ENCODE data around the gene EXD2. TPM values are rescaled to one million over a fixed set of nuclear protein-coding genes. Genes with fewer than 3 reads are reported as not detected.
A peak's percentile ranks its signal among the peaks of the same experiment; 100 is the strongest.

The EXD2 gene
- total and polyA plus RNA-seq, 2 experiments from 2014 or later = 20.3 to 21.4 TPM

DNA sequence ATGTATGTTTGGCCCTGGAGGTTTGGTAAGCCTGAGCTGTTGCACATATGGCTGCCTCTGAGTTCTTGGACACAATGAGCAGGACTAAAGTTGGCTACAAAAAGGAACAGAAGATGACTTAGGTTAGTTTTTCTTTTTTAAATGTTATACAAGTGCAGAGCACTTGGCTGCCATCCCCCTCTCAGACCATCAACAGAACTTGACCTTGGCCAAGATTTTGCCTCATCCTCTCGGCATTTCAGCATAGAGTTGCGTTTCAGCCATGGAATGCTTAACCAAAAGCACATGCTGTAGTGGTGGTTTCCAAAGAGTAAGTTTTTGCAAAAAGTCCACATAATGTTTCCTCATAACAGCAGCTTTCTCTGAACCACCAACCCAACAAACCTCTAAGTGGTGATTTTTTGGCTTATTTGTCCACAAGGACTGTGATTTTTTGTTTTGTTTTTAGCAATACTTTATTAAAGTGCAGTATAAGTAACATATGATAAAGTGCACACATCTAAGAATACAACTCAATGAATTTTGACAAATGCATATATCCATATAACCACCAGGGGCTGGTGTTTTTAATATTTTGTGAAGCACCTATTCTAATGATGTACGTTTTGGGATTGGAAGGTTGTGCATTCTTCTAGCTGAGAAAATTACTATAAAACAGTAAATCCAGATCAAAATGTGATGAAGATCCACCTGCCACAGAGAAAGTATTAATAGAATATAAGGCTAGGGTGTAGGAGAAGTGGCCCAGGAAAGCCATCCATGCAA, 56.6 kb downstream of the EXD2 start:
- Histone ChIP-seq H3K4me1 (ENCODE audit: low read depth) (no peaks in the 10 kb centered on the region), H3K9me3 (ENCODE audit: low read depth) (no peaks in the 10 kb centered on the region), H3K4me3 (no peak overlapping the region), H3K36me3 (no peaks in the 10 kb centered on the region), H3K27me3 (no peaks in the 10 kb centered on the region), H3K27ac (no peak overlapping the region)
- TF ChIP-seq, protein P1, sequence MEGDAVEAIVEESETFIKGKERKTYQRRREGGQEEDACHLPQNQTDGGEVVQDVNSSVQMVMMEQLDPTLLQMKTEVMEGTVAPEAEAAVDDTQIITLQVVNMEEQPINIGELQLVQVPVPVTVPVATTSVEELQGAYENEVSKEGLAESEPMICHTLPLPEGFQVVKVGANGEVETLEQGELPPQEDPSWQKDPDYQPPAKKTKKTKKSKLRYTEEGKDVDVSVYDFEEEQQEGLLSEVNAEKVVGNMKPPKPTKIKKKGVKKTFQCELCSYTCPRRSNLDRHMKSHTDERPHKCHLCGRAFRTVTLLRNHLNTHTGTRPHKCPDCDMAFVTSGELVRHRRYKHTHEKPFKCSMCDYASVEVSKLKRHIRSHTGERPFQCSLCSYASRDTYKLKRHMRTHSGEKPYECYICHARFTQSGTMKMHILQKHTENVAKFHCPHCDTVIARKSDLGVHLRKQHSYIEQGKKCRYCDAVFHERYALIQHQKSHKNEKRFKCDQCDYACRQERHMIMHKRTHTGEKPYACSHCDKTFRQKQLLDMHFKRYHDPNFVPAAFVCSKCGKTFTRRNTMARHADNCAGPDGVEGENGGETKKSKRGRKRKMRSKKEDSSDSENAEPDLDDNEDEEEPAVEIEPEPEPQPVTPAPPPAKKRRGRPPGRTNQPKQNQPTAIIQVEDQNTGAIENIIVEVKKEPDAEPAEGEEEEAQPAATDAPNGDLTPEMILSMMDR (IDR thresholded peaks at IDR 0.05; ENCODE audit: low read depth, low read length) = peak; percentile 38
- DNase-seq (ENCODE audit: low read depth in 1 of 2, low spot score in 1 of 2) = peak in 1 of 2 donors; percentile 76

DNA sequence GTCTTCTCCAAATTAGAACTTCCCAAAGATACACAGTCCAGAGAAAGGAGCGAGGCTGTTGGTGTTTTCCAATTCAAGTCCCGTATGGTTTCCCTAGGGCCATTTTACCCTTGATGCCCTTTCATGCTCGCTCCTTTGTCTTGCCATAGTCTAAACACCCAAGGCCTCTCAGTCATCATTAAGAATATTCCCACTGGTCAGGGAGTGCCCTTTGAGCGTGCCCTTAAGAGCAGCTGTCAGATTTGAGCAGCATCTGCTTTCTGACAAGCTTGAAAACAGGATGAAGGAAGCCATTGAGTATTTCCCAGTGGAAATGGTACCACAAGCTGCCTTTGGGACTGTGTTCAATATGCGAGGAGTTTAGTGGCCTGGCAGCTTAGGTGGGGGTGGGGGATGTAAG, 58.3 kb downstream of the EXD2 start:
- no peak overlapping the region for H3K4me3 ChIP-seq
- H3K27ac ChIP-seq = no peak overlapping the region
- H3K9me3 ChIP-seq (ENCODE audit: low read depth) = no peaks in the 10 kb centered on the region
- no peaks in the 10 kb centered on the region for H3K4me1 ChIP-seq (ENCODE audit: low read depth)
- no peaks in the 10 kb centered on the region for H3K36me3 ChIP-seq
- no peaks in the 10 kb centered on the region for H3K27me3 ChIP-seq
- TF ChIP-seq, protein P1 (IDR thresholded peaks at IDR 0.05; ENCODE audit: low read depth, low read length) = no peak
- DNase-seq (ENCODE audit: low read depth in 1 of 2, low spot score in 1 of 2) = no peak

DNA sequence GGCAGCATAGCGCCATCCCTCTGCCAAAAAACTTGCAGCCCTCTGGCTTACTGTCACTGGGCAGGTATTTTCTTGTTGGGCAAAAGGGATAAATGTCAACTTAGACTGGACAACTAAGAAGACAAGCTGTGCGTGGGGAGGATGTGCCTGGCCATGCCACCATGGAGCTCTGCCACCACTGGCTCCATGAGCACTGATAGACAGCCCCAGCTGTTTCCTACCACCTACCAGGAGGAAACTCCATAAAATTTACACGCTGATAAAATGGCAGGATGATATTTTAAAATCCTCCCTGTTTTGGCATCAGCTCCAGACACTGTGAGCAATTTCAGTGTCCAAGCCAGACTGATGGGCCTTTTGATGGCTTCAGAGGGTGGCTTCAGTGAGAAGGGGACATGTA, 61.6 kb downstream of the EXD2 start:
- H3K27ac ChIP-seq = no peak overlapping the region
- TF ChIP-seq, protein P1 (IDR thresholded peaks at IDR 0.05; ENCODE audit: low read depth, low read length) = no peak
- H3K27me3 ChIP-seq = peaks cover 11% of the 10 kb centered on the region
- no peak overlapping the region for H3K4me3 ChIP-seq
- no peak for DNase-seq (ENCODE audit: low read depth in 1 of 2, low spot score in 1 of 2)
- no peaks in the 10 kb centered on the region for H3K9me3 ChIP-seq (ENCODE audit: low read depth)
- no peaks in the 10 kb centered on the region for H3K36me3 ChIP-seq
- H3K4me1 ChIP-seq (ENCODE audit: low read depth) = no peaks in the 10 kb centered on the region

DNA sequence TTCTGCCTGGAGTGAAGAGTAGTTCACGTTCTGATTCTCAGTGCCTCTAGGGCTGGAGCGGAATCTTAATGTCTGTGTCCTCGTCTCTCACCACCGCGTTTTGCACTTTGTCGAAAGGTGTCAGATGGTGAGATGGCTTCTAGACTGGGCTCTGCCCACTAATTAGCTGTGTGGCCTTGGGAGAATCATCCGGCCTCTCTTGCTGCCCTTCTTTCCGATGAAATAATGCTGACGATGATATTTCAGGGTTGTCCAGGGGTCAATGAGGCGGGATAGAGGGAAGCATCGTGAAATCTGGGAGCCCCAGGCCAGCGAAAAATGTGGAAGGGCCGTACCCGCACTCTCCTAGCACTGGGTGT, 67.8 kb downstream of the EXD2 start:
- no peak overlapping the region for H3K27ac ChIP-seq
- peaks cover 32% of the 10 kb centered on the region for H3K27me3 ChIP-seq

DNA sequence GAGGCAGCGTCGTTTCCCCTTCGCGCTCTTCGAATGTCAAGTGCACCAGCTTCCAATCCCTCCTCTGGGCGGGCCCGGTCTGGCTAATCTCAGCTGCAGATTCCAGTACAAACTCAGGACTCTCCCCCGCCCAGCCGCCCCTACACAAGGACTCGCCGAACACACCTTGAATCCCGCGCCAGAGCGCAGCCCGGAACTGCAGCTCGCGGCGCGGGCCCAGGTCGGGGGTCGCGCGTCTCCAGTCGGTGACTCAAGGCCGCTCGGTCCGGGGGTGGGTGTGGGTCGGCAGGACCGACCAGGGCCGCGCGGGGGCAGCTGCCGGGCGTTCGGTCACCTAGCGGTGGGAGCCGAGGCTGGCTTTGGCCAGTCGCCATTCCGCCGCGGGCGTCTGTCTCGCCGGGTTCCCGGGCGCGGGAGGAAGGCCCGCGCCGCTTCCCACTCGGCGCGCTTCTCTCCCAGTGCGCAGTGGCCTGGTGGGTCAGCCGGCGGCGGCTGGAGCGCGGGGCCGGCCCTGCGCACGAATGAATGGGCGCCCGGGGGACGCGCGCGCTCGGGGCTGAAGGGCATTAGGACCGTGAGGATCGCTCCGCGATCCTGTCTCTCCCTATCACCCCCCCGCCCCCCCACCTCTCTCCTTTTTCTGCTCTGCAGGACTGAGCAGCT, 68.4 kb downstream of the EXD2 start, which contains the start of gene GALNT16:
TSS of gene GALNT16 (plus strand) at position 632 of the 663 bp plus-strand sequence. CDS start 133 bp downstream, outside the sequence.
- peaks cover 32% of the 10 kb centered on the region for H3K27me3 ChIP-seq
- TF ChIP-seq, protein P1 (IDR thresholded peaks at IDR 0.05; ENCODE audit: low read depth, low read length) = peak; percentile 26
- peaks cover 14% of the 10 kb centered on the region for H3K4me1 ChIP-seq (ENCODE audit: low read depth)
- no peaks in the 10 kb centered on the region for H3K36me3 ChIP-seq
- H3K4me3 ChIP-seq = peak within 1 kb of the TSS; percentile 67
- peak; percentile 33 to 82 for DNase-seq (ENCODE audit: low read depth in 1 of 2, low spot score in 1 of 2)
- H3K9me3 ChIP-seq (ENCODE audit: low read depth) = no peaks in the 10 kb centered on the region
- H3K27ac ChIP-seq = no peak within 1 kb of the TSS

More for the DNA sequence above, 67.8 kb downstream of the EXD2 start:
- Histone ChIP-seq H3K4me1 (ENCODE audit: low read depth) (peaks cover 14% of the 10 kb centered on the region), H3K36me3 (no peaks in the 10 kb centered on the region), H3K9me3 (ENCODE audit: low read depth) (no peaks in the 10 kb centered on the region), H3K4me3 (peak overlapping the region; percentile 67)
- TF ChIP-seq, protein P1 (IDR thresholded peaks at IDR 0.05; ENCODE audit: low read depth, low read length) = no peak
- no peak for DNase-seq (ENCODE audit: low read depth in 1 of 2, low spot score in 1 of 2)

All from cardiac muscle cell (in vitro differentiated cells and primary cell).